ENCODE measurements around the gene GPAT2. TPM values are rescaled to one million over a fixed set of nuclear protein-coding genes. Genes with fewer than 3 reads are reported as not detected.
"Not testable (repeated sequence)": the region's sequence is repeated elsewhere in the genome, so short reads cannot be mapped to it uniquely, and the experiment has no call there.

GPAT2 gene
- total RNA-seq, 4 donors from 2014 or later: 1.4 to 3.7 (median 2.7) TPM

DNA sequence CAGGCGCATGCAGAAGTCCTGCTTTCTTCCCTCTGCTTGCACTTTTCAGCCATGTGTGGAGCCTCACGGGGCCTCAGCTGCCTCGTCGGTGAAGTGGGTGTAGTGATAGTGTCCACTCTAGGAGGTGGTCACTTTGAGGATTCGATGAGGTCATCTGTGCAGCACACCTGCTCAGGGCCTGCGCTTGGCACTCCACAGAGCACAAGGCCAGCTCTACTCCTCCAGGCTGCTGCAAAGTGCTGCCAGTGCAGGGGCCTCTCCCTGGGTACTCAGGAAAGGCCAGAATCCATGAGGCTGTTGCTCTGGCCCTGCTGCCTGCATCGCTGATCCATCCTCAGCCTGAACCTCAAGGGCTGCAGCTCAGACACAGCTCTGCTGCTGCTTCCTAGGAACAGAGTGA is 31.8 kb upstream of the GPAT2 start:
- H3K27ac ChIP-seq; DNase-seq; H3K27me3 ChIP-seq; H3K4me1 ChIP-seq; H3K4me3 ChIP-seq; H3K36me3 ChIP-seq; H3K9me3 ChIP-seq; intact Hi-C loops (cut with DNase I; ENCODE audit: low total_unique reads): not testable (repeated sequence)
- in situ Hi-C loops (cut with MboI; ENCODE audit: low pct_ligation_motif_present in 1 of 4, low pct_unique_long_range_greater_than_20kb in 1 of 4, low sequenced_read_pairs in 3 of 4): loop anchor here in 1 of 4 donors (25.0 kb wide), 1 partner anchor 1596 kb away; the partner anchor contains the start of genes ACTR1B and C2orf92
- 100% methylated on average over 2 of the region's 7 CpGs; no CpG with 5 or more reads in 1 of the 2 donors for WGBS, 2 donors (ENCODE audit: low coverage in 1 of 2)

- intact Hi-C loops (cut with DNase I; ENCODE audit: low total_unique reads); H3K4me3 ChIP-seq; DNase-seq; H3K36me3 ChIP-seq; H3K27me3 ChIP-seq; H3K4me1 ChIP-seq; H3K9me3 ChIP-seq; H3K27ac ChIP-seq: not testable (repeated sequence)
- in situ Hi-C loops (cut with MboI; ENCODE audit: low pct_ligation_motif_present in 1 of 4, low pct_unique_long_range_greater_than_20kb in 1 of 4, low sequenced_read_pairs in 3 of 4): loop anchor here in 1 of 4 donors (25.0 kb wide), 1 partner anchor 1596 kb away; the partner anchor contains the start of genes ACTR1B and C2orf92
- 83 to 92% methylated on average over 2 of the region's 4 CpGs for WGBS, 2 donors (ENCODE audit: low coverage in 1 of 2)
These were observed 31.2 kb upstream of the GPAT2 start for GRCh38 chr2:96065954-96066353.

GRCh38 chr2:96065381-96065930 is 30.7 kb upstream of the GPAT2 start:
- H3K9me3 ChIP-seq: no peaks in the 10 kb centered on the region
- DNase-seq: no peak
- H3K4me3 ChIP-seq: no peak overlapping the region
- no peaks in the 10 kb centered on the region for H3K27me3 ChIP-seq
- TF ChIP-seq, protein P1, sequence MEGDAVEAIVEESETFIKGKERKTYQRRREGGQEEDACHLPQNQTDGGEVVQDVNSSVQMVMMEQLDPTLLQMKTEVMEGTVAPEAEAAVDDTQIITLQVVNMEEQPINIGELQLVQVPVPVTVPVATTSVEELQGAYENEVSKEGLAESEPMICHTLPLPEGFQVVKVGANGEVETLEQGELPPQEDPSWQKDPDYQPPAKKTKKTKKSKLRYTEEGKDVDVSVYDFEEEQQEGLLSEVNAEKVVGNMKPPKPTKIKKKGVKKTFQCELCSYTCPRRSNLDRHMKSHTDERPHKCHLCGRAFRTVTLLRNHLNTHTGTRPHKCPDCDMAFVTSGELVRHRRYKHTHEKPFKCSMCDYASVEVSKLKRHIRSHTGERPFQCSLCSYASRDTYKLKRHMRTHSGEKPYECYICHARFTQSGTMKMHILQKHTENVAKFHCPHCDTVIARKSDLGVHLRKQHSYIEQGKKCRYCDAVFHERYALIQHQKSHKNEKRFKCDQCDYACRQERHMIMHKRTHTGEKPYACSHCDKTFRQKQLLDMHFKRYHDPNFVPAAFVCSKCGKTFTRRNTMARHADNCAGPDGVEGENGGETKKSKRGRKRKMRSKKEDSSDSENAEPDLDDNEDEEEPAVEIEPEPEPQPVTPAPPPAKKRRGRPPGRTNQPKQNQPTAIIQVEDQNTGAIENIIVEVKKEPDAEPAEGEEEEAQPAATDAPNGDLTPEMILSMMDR (IDR thresholded peaks at IDR 0.05): no peak
- no peak for TF ChIP-seq POLR2A (IDR thresholded peaks at IDR 0.05)
- no peak for TF ChIP-seq EP300 (IDR thresholded peaks at IDR 0.05; ENCODE audit: low read depth)
- TF ChIP-seq POLR2AphosphoS5 (IDR thresholded peaks at IDR 0.05): no peak
- in situ Hi-C loops (cut with MboI; ENCODE audit: low pct_ligation_motif_present in 1 of 4, low pct_unique_long_range_greater_than_20kb in 1 of 4, low sequenced_read_pairs in 3 of 4) (loop anchor here in 1 of 4 donors (25.0 kb wide), 1 partner anchor 1597 kb away; the partner anchor contains the start of genes ACTR1B and C2orf92), intact Hi-C loops (cut with DNase I; ENCODE audit: low total_unique reads) (no loop called here)
- H3K36me3 ChIP-seq: no peaks in the 10 kb centered on the region
- WGBS, 2 donors (ENCODE audit: low coverage in 1 of 2): 60% methylated on average over 4 of the region's 4 CpGs; no CpG with 5 or more reads in 1 of the 2 donors
- no peaks in the 10 kb centered on the region for H3K4me1 ChIP-seq
- no peak overlapping the region for H3K27ac ChIP-seq

DNA sequence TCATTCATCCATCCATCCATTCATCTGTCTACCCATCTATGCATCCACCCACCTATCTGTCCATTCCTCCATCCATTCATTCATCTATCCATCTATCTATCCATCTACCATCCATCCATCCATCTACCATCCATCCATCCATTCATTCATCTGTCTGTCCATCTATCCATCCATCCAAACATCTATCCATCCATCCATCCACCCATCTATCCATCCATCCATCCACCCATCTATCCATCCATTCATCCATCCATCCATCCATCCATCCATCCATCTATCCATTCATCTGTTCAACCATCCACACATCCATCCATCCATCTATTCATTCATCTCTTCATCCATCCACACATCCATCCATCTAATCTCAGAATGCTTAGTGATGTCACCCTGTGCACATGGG is 30.0 kb upstream of the GPAT2 start:
- DNase-seq; intact Hi-C loops (cut with DNase I; ENCODE audit: low total_unique reads); H3K27ac ChIP-seq; H3K36me3 ChIP-seq; H3K4me3 ChIP-seq; H3K4me1 ChIP-seq; H3K27me3 ChIP-seq; H3K9me3 ChIP-seq: not testable (repeated sequence)
- in situ Hi-C loops (cut with MboI; ENCODE audit: low pct_ligation_motif_present in 1 of 4, low pct_unique_long_range_greater_than_20kb in 1 of 4, low sequenced_read_pairs in 3 of 4): loop anchor here in 1 of 4 donors (25.0 kb wide), 1 partner anchor 1598 kb away; the partner anchor contains the start of genes ACTR1B and C2orf92

GRCh38 chr2:96064047-96064675 is 29.4 kb upstream of the GPAT2 start:
- WGBS, 2 donors (ENCODE audit: low coverage in 1 of 2): 93% methylated on average over 1 of the region's 3 CpGs; no CpG with 5 or more reads in 1 of the 2 donors

DNA sequence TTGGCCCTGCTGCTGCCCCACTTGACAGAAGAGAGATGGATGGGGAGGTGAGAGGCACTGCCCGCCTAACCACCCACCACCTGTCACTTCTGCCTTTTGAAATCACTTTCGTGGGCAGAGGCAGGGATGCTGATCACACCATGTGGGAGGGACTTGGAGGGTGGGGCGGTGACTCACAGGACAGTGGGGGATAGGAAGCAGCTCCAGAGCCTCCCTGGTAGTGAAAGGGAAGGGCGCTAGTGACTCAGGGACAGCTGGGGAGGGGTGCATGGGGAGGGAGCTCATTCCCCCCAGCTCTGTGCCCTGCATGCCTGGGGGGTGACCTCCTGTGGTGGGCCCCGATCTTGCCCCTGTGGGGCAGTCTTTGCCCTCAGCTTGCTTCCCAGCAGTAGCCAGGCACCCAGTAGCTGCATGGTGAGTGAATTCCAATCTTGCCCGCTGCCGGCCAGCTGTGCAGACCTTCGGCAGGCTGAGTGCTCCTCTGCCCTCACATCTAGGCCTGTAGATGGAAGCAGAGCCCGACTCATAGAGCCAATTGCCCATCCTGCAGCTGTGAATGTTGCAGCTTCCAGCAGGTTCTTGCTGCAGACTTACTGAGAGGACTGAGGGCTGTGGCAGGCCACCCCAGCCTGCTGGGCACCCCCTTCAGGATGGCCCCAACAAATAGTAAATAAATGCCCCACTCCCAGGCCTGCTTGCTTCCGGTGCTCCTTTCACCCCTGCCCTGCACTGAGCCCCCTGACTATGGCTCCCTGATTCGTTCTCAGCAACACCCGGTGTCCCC is 28.6 kb upstream of the GPAT2 start:
- TF ChIP-seq, protein P1 (IDR thresholded peaks at IDR 0.05): peak in 4 of 5 experiments; percentile 9 to 19 (median 10)
- DNase-seq; H3K4me1 ChIP-seq; H3K4me3 ChIP-seq; H3K27ac ChIP-seq; H3K36me3 ChIP-seq; H3K27me3 ChIP-seq; H3K9me3 ChIP-seq; intact Hi-C loops (cut with DNase I; ENCODE audit: low total_unique reads): not testable (repeated sequence)
- in situ Hi-C loops (cut with MboI; ENCODE audit: low pct_ligation_motif_present in 1 of 4, low pct_unique_long_range_greater_than_20kb in 1 of 4, low sequenced_read_pairs in 3 of 4): loop anchor here in 1 of 4 donors (25.0 kb wide), 1 partner anchor 1599 kb away; the partner anchor contains the start of genes ACTR1B and C2orf92
- 68% methylated on average over 8 of the region's 12 CpGs; no CpG with 5 or more reads in 1 of the 2 donors for WGBS, 2 donors (ENCODE audit: low coverage in 1 of 2)

More at GRCh38 chr2:96064047-96064675, 29.4 kb upstream of the GPAT2 start:
- H3K27me3 ChIP-seq; H3K4me1 ChIP-seq; H3K36me3 ChIP-seq; H3K27ac ChIP-seq; H3K9me3 ChIP-seq; DNase-seq; H3K4me3 ChIP-seq; intact Hi-C loops (cut with DNase I; ENCODE audit: low total_unique reads): not testable (repeated sequence)
- in situ Hi-C loops (cut with MboI; ENCODE audit: low pct_ligation_motif_present in 1 of 4, low pct_unique_long_range_greater_than_20kb in 1 of 4, low sequenced_read_pairs in 3 of 4): loop anchor here in 1 of 4 donors (25.0 kb wide), 1 partner anchor 1598 kb away; the partner anchor contains the start of genes ACTR1B and C2orf92

DNA sequence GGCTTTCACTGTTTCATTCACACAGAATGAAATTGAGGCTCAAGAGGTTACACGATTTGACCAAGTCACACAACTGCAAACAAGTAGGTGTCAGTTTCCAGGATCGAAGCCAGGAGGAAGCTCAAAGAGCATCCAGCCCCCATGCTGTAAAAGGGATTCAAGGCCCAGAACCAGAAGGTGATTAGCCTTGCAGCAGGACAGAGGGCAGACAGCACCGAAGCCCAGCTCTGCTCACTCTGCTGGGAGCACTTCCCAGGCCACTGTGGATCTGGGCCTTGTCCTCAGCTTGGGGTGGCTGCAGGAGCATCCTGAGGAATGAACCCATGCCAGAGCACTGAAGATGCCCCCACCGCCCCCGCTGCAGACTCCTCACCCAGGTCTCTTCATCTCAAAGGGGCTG is 27.8 kb upstream of the GPAT2 start:
- DNase-seq; H3K9me3 ChIP-seq; H3K36me3 ChIP-seq; H3K27me3 ChIP-seq; H3K4me3 ChIP-seq; H3K4me1 ChIP-seq; H3K27ac ChIP-seq; intact Hi-C loops (cut with DNase I; ENCODE audit: low total_unique reads): not testable (repeated sequence)
- WGBS, 2 donors (ENCODE audit: low coverage in 1 of 2): 81% methylated on average over 3 of the region's 5 CpGs; no CpG with 5 or more reads in 1 of the 2 donors
- in situ Hi-C loops (cut with MboI; ENCODE audit: low pct_ligation_motif_present in 1 of 4, low pct_unique_long_range_greater_than_20kb in 1 of 4, low sequenced_read_pairs in 3 of 4): loop anchor here in 1 of 4 donors (25.0 kb wide), 1 partner anchor 1600 kb away; the partner anchor contains the start of genes ACTR1B and C2orf92

DNA sequence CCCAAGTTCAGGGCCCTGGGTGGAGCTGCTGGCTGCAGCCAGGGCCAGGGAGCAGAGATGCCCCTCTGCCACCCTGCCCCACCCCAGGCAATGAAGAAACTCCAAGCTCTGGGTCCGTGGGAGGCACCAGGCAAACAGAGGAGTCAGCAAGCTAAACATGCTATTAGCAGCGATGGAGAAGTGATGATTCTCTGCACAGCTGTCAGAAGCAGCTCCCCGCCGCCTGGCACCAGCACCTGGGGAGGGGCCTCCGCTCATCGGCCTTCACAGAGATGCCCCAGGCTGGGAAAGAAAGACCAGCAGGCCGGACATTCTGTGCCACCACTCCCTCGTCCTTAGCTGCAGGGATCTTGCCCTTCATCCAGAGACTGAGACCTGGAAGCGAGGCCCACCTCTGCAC is 27.2 kb upstream of the GPAT2 start:
- in situ Hi-C loops (cut with MboI; ENCODE audit: low pct_ligation_motif_present in 1 of 4, low pct_unique_long_range_greater_than_20kb in 1 of 4, low sequenced_read_pairs in 3 of 4): loop anchor here in 1 of 4 donors (25.0 kb wide), 1 partner anchor 1600 kb away; the partner anchor contains the start of genes ACTR1B and C2orf92
- 76 to 92% methylated on average over 3 to 4 of the region's 9 CpGs for WGBS, 2 donors (ENCODE audit: low coverage in 1 of 2)
- DNase-seq; H3K4me3 ChIP-seq; H3K27ac ChIP-seq; H3K4me1 ChIP-seq; H3K27me3 ChIP-seq; intact Hi-C loops (cut with DNase I; ENCODE audit: low total_unique reads); H3K9me3 ChIP-seq; H3K36me3 ChIP-seq: not testable (repeated sequence)
